ENCODE data around the gene STYX. TPM values are rescaled to one million over a fixed set of nuclear protein-coding genes. Genes with fewer than 3 reads are reported as not detected.
A peak's percentile ranks its signal among the peaks of the same experiment; 100 is the strongest.

STYX gene
- polyA plus RNA-seq, 3 donors, result 12.1 to 16.0 (median 15.7) TPM

DNA sequence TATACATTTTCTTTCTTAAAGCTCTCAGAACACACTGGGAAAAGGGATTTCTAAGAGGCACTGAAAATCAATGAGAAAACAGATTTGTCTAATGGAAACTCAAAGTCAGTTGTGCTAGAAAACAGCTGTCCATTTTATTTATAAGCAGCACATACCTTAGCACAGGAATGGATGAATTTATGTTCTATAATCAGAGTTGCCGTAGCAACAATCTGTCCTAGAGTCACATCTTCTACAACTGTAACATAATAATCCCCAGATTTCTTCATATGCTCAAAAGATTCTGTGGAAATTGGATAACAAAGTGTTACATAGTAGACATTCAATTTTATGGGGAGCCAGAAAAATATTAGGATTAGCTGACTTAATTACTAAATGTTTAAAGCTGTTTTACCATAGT lies 51.7 kb downstream of the STYX start:
- no peak for DNase-seq

DNA sequence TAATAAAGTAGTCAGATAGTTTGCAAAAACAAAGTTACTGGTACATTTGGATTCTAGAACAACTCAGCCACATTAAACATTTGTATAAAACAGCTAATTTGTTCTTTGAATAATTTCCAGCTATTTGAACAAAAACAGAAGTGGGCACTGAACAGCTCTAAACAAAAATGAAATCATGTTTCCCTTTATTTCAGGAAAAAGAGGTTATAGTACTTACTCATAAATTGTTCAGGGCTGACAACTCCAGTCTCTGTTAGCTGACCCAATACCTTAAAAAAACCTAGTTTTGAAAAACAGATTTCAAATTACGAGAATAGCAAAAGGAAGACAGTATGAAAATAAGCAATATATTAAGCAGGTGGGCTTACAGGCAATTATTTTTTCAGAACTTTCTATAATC lies 53.2 kb downstream of the STYX start:
- no peak for DNase-seq

DNA sequence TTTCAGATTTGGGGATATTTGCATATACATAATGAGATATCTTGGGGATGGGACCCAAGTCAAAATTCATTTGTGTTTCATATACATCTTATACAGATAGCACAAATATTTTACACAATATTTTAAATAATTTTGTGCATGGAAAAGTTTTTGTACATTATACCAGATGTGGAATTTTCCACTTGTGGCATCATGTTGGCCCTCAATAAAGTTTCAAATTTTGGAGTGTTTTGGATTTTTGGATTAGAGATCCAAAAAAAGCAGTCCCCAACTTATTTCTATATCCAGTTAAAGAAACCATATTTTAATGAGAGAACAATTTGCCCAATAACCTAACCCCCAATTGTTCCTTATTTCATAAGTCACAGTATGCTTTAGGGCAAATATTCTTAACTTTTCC lies 56.9 kb downstream of the STYX start:
- no peak for DNase-seq

DNA sequence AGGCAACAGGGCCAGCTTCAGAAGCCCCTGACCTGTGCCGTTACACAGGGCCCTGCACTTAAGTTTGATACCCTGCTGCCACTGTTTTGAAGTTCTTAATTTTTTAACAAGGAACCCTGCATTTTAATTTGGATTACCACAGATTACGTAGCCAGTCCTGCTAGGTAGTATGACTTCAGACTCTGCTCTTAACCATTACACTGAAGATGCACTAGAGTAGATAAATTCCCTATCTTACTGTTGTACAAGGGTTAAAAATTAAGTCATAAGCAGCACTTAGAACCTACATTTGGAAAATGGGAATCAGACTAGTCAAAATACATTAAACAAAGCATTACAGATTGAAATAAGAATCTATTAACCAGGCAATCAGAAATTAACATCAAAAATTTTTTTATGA lies 59.2 kb downstream of the STYX start:
- no peak for DNase-seq

DNA sequence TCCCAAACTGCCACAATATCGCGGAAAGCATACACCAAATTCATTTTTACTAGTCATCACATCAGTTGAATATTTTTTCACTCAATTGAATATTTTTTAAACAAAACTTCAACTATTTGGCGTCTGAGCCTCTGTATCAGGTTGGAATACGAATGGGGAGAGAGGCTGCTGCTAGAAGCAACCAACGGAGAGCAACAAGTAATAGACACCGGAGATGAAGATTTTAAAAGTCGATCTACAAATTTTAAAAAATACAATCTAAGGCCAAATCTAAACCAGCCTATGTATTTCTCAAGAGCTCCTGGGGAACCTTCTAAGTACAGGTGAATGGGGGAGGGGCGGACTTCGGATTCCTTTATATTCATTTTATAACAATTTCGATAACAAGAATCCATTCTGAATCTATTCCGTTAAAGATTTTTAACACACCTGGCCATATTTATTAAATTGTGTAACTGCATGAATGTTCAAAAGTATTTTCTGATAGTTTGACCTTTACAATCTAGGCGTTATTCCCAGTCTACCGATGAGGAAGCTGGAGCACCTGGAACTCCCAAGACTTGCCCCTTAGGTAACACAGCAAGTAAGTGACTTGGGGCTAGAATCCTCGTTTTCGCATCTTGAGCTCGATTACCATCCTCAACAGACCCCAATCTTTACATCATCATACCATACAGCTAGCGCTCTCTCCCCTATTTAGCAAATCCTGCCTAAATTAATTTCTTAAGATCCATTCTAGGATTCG lies 60.2 kb downstream of the STYX start:
- no peak for DNase-seq

DNA sequence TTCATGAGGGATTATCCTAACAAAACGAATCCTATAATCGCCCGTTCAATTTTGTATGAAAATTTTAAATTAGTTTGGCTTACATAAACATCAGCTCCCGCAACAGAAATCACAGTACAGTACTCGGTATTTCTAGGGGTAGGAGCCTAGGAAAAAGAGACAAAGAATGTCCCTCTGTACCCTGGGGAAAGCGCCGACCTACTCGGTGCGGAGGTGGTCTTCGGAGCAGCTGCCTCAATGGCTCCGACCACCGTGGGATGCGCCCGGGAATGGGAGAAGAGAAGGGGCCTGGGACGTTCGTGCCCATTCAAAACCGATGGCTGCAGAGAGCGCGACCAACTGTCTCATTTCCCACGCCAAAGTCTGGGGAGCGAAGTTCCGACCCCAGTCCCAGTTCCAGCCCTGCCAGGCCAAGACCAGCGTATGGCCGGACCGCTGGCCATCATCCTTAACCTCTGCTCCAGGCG lies 60.8 kb downstream of the STYX start:
- no peak for DNase-seq

DNA sequence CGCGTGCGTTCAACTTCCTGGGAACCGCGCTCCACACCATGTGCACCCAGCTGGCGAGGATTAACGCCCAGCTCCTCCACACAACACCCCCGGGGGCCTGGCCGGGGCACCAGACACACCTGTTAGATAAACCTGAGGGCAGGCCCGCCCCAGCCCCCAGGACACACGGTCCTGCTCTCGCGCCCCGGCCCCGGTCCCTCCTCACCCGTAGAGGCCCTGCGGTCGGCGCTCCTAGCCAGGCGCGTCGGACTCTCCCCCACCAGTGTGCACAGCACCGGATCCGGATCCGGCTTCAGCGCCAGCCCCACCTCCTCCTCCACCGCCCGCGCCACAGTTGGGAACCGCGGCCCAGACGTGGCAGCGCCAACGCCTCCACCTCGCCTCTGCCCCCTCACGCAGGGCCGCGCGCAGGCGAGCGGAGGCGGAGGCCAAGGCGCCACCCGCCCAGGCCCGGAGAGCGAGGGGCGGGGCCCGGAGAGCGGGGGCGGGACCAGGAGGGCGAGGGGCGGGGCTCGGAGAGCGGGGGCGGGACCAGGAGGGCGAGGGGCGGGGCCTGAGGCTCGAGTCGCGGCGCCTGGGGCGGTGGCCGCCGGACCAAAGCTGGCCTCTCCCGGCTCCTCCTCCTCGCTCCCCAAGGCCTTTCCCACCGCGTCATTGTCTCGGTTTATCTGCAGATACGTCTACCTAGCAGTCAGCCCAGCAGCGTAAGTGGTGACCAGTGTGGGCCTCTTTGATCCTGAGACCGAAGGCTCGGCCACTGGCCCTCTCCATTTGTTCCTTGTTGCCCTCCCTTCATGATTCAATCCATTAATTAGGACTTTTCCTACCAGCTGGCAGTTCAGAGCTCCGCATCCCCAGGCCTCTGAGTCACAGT lies 61.5 kb downstream of the STYX start, which contains the start of gene GNPNAT1:
TSS of gene GNPNAT1 (minus strand) at position 385 of the 874 bp plus-strand sequence. CDS start 6,957 bp downstream, outside the sequence.
- DNase-seq, result peak; percentile 81

DNA sequence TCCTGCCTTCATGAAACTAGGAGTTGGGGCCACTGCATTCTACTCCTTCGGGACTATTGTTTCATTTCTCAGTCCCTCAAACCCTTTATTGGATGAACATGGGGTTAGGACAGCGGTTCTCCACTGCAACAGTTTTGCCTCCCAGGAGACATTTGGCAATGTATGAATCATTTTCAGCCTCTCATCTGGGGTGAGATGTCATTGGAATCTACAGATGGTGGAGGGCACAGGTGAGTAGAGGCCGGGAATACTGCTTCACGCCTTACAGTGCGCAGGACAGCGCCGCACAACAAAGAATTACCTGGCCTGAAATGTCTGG lies 62.1 kb downstream of the STYX start:
- no peak for DNase-seq

DNA sequence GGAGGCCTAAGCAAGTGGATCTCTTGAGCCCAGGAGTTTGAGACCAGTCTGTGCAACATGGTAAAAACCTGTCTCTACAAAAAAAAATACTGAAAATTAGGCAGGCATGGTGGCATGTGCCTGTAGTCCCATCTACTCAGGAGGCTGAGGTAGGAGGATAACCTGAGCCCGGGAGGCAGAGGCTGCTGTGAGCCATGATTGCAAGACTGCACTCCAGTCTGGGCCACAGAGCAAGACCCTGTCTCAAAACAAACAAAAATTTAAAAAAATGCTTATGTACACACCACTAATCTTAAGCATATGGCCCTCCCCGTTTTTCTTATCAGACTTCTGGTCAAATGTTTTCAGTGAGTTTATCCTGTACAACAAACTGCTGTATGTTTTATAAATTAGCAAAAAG lies 63.1 kb downstream of the STYX start:
- no peak for DNase-seq

DNA sequence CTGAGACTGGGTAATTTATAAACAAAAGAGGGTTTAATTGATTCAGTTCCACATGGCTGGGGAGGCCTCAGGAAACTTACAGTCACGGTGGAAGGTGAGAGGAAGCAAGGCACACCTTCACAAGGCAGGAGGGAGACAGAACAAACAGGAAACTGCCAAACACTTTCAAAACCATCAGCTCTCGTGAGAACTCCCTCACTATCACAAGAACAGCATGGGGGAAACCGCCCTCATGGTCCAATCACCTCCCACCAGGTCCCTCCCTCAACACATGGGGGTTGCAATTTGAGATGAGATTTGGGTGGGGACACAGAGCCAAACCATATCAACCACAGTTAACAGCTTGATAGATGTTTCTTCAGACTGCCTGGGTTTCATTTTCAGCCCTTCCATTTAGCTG lies 67.7 kb downstream of the STYX start:
- DNase-seq, result no peak

DNA sequence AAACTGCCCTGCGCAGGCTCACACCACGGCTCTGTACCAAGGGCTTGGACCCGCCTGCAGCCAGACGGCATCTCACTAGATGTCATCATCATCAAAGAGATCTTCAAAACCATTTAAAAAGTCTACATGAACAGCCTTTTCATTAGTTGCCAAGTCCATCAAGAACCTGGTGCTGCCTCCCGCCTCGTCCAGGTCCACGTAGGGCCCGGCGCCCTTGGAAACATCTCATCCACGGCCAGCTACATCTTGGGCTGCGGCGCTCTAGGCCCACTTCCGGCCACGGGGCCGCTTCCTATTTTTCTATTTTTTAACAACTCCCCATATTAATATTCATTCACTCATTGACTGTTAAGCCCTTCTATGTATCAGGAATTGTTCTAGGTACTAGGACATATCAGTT lies 68.9 kb downstream of the STYX start:
- no peak for DNase-seq

DNA sequence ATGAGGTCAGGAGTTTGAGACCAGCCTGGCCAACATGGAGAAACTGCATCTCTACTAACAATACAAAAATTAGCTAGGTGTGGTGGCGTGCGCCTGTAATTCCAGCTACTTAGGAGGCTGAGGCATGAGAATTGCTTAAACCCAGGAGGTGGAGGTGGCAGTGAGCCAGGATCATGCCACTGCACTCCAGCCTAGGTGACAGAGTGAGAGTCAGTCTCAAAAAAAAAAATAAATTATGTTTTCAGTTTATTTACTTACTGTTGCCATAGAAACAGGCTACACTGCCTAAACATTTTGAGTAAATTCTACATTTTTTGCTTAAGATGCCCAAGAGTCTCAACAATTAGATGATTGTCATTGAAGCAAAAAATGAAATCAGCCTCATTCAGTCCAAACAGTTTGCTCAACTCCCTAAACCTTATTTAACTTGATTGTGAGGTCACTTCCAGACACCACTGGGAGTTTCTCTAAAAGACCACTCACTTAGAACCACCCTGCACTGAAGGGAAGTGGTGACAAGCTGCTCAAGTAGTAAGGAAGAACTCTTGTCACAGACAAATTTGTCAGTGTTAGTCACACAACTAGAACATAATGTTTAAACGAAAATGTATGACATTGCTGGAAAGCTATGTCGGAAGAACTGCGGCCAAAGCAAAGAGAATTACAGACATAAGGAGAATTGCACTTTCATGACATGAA lies 71.2 kb downstream of the STYX start:
- DNase-seq, result peak; percentile 23

DNA sequence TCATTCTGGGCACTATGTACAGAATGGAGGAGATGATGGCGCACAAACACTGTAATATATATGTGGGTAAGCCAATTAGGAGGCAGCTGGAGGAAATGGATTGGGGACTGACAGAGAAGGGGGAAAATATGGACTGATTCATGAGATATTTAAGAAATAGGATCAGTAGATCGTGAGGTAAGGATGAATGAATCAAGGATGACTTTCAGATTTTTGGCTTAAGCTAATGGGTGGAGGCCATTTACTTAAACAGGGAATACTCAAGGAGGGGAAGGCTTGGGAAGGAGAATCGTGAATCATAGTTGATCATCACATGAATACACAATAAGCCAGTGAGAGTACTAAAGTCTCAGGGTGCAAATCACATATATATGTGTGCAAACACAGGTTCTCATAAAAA lies 72.6 kb downstream of the STYX start:
- no peak for DNase-seq

DNA sequence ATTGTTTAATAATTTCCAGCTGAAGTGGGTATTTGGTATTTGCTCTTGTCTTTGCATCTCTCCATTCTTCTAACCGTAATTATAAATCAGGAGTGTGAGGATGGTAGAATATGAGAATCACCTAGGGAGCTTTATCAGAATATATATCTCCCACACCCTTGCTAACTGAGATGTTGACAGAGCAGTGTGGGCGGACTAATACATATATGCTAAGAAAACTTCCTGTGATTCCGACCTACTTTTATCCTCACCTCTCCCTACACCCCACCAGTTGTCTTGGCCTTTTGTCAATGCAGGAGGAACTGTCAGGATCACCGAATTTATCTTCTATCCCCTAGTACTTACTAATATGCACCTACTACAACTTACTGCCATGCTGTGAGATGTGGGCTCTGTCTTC lies 76.1 kb downstream of the STYX start:
- DNase-seq, result no peak

DNA sequence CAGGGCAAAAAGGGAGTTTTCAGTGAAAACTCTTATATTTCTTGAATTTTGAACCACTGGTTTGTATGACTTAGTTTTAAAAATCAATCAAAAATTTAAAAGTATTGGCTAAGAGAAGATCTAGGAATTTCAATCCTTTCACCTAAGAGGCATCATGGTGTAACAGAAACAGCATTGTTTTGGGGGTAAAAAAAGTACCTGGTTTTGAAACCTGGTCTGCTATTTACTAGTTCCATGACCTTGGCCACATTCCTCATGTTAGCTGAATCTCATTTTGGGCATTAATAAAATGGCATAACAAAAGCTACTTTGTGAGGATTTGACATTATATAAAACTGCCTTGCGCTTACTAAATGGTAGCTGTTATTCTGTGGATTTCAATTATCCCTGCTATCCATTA lies 78.1 kb downstream of the STYX start:
- no peak for DNase-seq

DNA sequence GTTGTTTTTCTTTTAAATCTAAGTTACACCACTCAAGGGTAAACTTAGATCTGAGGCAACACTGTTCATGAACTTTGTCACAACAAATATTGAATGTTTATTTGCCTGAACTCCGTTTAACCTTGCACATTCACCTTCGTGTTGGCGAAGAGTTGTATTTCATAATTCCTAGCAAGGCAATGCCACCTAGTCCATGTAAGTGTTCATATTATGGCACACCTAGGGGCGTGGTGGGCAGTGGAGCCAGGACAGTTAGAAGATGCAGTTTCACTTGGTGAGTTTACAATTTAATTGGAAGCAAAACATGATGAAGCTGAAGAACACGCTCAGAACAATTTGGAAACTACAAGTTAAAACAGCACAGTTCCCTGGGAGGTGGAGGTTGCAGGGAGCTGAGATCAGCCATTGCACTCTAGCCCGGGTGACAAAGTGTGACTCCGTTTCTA lies 91.9 kb downstream of the STYX start:
- DNase-seq, result no peak

DNA sequence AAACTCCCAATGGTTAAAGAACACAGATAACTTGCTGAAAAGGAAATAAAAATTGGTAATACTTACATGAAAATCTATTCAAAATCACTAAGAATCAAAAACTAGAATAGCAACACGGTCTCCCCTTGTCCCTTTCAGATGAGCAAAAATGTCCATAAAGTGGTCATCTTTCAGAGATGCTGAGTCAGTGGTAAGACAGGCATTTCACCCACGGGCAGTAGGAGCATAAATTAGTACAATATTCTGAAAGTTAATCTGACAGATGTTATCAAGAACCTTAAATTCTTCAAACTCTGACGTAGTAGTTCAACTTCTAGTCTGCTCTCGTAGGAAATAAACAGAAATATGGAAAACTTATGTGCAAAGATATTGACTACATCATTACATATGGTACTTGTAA lies 94.5 kb downstream of the STYX start:
- DNase-seq, result no peak

Other genes with a start within 250 kb of the STYX start
- gene TXNDC16, start 177.7 kb upstream of the STYX start, polyA plus RNA-seq (ENCODE audit: insufficient read length in 3 of 3), result 10 to 100 TPM; 16.1 to 19.2 (median 18.5) TPM
- 1 to 10 TPM; 6.2 to 9.9 (median 9.4) TPM for gene GPR137C, start 177.3 kb upstream of the STYX start, polyA plus RNA-seq (ENCODE audit: insufficient read length in 3 of 3)
- gene ERO1A, start 34.6 kb upstream of the STYX start, polyA plus RNA-seq (ENCODE audit: insufficient read length in 3 of 3), result 10 to 100 TPM; 23.2 to 26.5 (median 25.6) TPM
- 100 to 1,000 TPM; 120 to 159 (median 153) TPM for gene PSMC6, start 23.0 kb upstream of the STYX start, polyA plus RNA-seq (ENCODE audit: insufficient read length in 3 of 3)
- gene GNPNAT1, start 61.4 kb downstream of the STYX start, polyA plus RNA-seq (ENCODE audit: insufficient read length in 3 of 3), result 10 to 100 TPM; 27.4 to 32.7 (median 31.8) TPM
- gene FERMT2, start 220.9 kb downstream of the STYX start, polyA plus RNA-seq (ENCODE audit: insufficient read length in 3 of 3), result 100 to 1,000 TPM; 154 to 162 (median 160) TPM